Superior temporal gyrus (tissue), 1 donor: ENCODE results near the gene FNDC10.
"Not testable (repeated sequence)": the region's sequence is repeated elsewhere in the genome, so short reads cannot be mapped to it uniquely, and the experiment has no call there.

Experiments used
- DNase-seq: peaks from one replicate; pipeline ENCODE4 v3.0.0-alpha.2; 2016; ENCODE audit errors: extremely low spot score

The FNDC10 gene

GRCh38 chr1:1599030-1599934 lies 653 bp downstream of the FNDC10 start:
- no peak for DNase-seq

DNA sequence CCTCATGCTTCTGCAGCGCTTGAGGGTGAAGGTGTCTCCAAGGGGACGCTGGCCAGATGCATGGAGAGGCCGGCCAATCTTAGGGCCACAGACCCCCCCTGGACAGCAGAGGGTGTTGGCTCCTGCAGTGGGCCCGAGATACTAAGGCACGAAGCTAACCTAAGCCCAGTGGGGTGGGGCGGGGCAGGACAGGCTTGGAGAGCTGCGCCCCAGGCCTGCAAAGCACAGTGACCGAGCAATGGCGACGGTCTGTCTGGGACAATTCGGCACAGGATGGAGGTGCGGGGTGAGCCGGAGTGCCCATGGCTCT lies 1.3 kb downstream of the FNDC10 start:
- DNase-seq, result no peak

DNA sequence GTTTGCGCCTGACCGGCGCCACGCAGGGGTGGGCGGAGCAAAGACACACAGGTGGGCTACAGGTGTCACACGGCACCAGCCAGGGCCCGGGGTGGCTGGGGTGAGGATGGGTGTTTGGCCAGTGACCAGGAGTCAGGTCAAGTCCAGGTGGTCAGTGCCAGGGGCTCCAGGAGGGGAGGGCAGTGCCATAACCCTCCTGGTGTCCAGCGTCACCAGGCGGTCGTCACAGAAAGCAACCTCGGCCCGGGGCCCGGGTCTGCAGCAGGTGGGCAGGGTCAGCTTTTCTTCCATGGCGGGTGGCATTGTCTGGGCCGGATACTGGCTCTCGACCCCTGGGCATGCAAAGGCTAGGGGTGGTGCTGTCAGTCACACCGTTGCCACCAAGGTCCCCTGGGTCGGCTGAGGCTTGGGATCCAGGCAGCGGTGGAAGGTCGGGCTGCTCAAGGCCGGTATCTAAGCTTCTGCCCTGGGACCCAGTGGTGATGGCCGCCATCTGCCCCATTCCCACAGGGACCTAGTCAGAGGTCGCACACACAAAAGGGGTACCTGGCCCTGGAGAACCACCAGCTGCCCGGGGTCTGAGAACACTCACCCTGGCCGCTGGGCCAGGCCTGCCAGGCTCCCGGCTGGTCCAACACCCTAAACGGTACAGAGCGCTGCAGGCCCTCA lies 1.8 kb downstream of the FNDC10 start:
- no peak for DNase-seq

DNA sequence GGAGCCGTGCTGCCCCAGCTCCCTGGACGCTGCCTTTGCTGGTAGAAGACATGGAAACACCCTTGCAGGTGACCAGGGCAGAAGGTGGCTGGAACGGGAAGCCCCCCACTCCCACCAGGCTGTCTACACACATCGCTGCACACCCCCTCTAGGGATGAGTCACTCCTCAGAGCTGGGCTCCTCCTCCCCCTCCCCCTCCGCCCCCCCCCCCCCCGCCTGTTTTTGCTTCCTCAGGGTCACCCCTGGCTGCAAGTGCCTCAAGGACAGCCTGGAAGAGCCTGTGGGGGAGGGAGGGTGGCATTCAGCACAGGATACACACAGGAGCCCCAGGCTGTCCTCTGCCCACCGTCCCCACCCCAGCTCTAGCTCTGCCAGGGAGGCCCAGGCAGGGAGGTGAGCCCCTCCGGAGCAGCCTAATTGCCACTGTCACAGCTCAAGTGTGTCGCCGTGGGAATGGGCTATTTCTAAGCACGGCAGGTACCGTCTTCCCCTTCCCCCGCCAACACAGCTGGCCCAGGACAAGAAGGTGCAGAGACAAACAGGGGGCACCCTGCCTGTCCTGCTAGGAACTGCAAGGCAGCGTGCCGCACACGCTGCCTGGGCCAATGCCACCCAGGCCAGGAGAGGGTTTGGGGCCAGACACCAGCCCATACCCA lies 2.5 kb downstream of the FNDC10 start:
- DNase-seq, result no peak

DNA sequence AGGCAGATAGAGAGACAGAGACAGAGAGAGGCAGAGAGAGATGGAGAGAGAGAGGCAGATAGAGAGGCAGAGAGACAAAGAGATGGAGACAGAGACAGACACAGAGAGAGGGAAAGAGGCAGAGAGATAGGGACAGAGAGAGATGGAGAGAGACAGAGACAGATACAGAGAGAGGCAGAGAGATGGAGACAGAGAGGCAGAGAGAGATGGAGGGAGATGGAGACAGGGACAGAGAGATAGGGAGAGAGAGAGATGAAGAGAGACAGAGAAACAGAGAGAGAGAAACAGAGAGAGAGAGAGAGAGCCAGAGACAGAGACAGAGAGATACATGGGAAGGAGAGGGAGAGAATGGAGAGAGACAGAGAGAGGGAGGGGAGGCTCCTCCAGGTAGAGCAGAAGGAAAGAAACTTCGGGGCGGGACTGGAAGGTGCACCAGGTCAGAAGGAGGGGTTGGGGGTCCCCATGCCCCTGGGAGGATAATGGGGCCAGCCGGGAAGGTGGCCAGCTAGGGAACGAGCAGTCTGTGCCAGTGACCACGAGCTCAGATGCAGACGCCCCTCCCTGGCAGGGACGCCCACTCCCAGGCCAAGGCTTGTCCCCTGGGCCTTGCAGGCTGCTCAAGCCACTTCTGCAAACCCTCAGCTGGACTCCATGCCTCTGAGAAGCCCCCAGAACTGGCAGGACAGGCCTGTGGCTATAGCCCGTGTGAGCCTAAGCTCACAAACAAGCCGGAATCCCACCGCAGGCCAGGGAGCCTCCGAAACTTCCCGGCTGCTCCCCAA lies 3.3 kb downstream of the FNDC10 start:
- no peak for DNase-seq

DNA sequence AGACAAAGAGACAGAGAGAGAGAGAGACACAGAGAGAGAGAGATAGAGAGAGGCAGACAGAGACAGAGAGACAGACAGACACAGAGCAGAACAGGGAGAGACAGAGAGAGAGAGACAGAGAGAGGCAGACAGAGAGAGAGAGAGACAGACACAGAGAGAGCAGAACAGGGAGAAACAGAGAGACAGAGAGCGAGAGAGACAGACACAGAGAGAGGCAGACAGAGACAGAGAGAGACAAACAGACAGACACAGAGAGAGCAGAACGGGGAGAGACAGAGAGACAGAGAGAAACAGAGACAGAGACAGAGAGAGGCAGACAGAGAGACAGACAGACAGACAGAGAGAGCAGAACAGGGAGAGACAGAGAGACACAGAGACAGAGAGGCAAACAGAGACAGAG lies 4.6 kb downstream of the FNDC10 start:
- not testable (repeated sequence) for DNase-seq

GRCh38 chr1:1594602-1595260 lies 5.2 kb downstream of the FNDC10 start:
- DNase-seq, result no peak

DNA sequence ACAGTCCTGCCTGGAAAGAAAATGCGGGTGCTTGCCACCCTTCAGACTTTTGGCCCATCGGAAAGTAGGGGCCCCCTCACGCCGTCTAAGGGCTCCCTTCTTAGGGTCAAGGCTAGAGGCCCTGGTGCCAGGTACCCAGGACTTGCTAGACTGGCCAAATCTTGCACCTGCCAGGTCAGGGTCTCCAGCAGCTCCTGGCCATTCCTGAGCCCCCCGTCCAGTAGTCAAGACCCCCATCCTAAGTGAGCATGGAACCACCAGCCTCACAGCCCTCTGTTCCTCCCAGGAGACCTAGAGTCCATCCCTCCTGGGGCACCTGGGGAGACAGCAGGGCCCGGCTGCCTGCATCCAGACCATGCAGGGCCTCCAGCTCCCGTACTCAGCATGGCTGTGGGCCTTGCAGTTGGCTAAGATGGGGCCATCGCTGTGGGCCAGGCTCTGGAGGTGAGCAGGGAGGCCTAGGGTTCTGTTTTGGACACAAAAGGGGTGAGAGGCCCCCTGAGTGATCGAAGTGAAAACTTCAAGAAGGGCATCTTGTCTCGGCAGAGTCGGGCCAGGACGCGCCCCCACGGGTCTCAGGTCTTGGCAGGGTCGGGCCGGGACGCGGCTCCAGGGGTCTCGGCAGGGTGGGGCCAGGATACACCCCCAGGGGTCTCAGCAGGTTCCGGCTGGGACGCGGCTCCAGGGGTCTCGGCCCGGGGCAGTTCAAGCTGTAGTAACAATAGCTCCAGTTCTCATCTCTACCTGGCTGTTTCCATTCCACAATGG lies 5.9 kb downstream of the FNDC10 start:
- DNase-seq, result no peak

GRCh38 chr1:1591452-1591851 lies 8.5 kb downstream of the FNDC10 start:
- DNase-seq, result no peak

DNA sequence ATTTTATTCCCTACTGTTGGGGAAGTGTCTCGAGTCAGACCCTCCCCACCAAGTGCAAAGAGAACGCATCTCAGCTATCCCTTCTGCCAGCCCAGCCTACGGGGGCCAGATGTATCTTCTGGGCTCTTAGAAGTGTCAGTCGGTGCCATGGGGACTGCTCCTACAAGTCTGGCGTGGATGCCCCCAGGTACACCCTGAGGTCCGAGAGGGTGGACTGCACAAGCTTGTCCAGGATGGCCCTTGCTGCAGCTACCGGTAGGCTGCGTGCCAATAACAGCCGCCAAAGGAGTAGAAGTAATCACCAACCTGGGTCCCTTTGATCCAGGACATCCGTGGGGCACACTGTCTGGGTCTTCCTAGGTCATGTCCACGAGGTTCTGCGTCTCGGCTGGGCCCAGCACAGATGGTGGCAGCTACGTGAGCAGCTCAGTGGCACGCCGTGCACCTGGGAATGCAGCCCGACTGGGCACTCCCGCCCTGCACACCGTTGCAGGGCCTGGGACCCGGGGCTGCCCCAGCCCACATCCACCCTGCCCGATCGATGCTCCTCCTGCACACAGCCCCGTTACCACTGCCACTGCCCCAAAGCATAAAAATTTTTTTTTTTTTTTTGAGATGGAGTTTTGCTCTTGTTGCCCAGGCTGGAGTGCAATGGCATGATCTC lies 16.5 kb downstream of the FNDC10 start:
- DNase-seq, result no peak

DNA sequence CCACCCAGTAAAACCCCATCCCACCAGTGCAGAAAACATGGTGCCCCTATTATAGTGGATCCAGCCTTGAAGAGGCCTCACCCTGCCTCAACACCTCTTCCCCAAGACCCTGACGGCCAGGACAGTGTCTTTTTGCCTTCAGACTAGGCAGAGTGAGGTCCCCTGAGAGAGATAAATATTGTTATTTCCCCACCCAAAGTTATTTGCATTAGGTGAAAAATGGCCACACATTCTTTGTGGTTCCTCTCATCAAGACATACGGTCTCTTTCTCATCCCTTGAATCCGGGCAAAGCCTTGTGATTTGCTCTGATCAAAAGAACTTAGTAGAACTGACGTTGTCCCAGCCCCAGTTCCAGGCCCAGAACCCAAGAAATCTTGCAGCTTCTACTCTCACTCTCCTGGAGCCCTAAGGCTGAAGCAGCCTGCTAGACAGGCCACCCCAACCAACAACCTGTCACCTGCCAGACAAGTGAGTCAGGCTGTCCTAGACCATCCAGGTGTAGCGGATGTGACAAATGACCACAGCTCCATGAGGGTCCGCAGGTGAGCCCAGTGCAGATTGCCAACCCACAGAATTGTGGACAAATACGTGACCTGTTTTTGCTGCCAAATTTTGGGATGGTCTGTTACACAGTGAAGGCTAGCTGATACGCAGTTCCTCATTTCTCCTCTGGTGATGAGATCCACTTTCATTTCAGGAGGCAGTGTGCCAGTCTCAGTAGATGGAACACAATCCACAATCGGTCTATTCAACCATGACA lies 17.2 kb downstream of the FNDC10 start:
- DNase-seq, result no peak

DNA sequence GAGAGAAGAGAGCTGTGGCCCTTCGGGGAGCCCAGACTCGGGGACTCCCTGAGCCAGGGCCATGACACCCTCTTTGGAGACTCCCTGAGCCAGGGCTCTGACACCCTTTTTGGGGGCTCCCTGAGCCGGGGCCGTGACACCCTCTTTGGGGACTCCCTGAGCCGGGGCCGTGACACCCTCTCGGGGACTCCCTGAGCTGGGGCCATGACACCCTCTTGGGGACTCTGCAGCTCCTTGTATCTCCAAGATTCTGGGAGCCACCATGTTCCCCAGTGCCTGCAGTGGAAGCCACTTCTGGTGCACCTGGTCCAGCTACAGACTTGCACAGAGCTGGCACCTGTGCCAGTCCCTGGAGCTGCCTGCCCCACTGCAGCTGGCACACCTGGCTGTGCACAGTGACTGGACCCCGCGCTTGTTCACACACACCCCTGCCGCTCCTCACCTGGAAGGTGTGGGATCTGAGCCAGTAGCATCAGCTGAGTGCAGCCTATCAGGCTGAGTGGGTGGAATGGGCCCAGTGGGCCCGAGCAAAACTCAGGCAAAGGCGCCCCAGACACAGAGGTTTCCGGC lies 21.5 kb downstream of the FNDC10 start:
- DNase-seq, result no peak

GRCh38 chr1:1577367-1578011 lies 22.4 kb downstream of the FNDC10 start:
- DNase-seq, result no peak

DNA sequence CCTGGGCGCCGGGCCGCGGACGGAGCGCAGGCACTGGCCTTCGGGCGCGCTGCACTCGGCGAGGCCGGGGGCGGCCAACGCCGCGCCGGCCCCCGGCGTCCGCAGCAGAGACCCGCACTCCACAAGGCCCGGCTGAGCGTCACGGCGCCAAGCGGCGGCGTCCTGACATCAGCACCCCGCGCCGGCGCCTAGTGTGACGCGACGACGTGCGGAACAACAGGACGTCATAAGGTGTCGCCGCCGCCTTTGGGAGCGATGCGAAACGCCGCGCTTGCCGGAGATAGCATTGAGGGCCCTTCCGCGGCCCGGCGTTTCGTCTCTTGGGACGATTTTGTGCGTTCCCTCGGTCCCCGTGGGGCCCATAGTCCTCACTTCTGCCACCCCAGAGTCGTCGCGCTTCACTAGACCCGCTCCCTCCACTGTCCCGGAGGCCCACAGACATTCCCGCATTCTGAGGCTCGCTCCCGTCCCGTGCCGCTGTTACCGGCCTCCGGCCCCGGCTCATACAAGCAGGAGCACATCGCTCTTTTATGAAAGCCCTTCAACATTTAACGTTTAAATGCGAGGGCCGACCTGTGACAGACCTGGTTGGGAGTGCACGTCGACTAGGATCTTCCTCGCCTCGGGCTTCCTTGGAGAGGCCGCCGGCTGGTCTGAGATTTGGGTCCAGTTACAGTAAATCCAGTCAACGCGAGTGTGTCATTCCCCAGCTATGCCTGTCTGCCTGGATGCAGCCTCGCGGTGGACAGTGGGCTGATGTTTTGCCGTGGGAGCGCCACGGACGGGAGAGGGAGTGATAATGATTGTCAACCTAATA lies 25.0 kb downstream of the FNDC10 start, which contains the start of gene SSU72:
Gene SSU72, minus strand, starts transcription at position 143 of the 817 bp plus-strand sequence. CDS start 306 bp downstream, outside the sequence.
- peak; percentile 92 for DNase-seq

DNA sequence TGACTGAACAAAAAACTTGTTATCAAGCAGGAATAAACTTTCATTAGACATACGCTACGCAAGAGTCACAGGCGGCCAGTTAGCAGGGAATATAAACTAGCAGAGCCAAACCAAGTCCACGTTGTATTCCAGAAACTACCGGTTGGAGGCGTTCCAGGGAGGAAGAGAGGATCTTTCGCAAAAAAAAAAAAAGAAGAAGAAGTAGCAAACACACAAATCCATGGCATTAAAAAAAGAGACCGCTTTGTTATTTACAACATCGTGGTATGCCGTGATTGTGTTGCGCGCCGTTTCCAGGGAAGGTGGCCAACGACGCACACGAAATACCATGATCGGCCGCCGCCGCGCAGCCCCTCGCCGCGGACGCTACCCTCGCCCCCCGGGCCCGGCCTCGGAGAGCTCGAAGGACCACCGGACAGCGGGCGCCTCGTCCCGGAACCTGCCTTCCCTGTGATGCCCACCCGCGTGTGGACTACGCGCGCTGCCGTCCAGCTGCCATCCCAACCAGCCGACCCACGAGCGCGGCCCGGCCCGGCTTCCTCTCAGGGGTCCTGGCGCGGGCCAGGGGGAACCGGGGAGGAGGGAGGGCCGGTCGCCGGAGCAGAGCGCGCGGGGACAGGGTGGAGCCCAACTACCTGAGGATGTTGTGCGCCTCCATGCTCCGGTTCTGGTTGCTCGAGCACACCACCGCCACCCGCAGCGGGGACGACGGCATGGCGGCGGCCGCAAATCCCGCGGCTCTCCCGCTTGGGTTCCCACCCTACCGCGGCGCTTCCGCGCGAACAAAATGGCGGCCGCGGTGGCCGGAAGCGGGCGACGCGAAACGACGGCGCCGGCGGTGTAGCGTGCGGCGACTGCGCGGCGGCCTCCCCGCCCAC lies 25.9 kb downstream of the FNDC10 start:
- DNase-seq, result peak; percentile 49

- no peak for DNase-seq
Observed at GRCh38 chr1:1569341-1569740, 30.6 kb downstream of the FNDC10 start.

- DNase-seq, result peak; percentile 24
Observed at GRCh38 chr1:1567891-1568291, 32.0 kb downstream of the FNDC10 start.
